Endothelial cell of umbilical vein (primary cell): ENCODE results near the gene TAS2R1. TPM values are rescaled to one million over a fixed set of nuclear protein-coding genes. Genes with fewer than 3 reads are reported as not detected.

Experiments used
- BruUV-seq: library from RNA; stranded (reverse); fragments of 400-500 nt; replicated peaks from 2 replicates; lab custom pipeline; 2021; lab: Mats Ljungman, UMichigan
- CTCF ChIA-PET: fragments of 300-600, 350-600 bp; sonication (Branson Sonifier 250); formaldehyde crosslinking; loops from one replicate; lab custom pipeline; 2021; ENCODE audit warnings: antibody characterized with exemption, inconsistent platforms; lab: Charles Lee
- POLR2A ChIA-PET: fragments of 300-600, 350-600 bp; sonication (Branson Sonifier 250); formaldehyde crosslinking; loops from one replicate; lab custom pipeline; 2021; ENCODE audit warnings: antibody characterized with exemption, inconsistent platforms; lab: Charles Lee
- DNase-seq: peaks from one replicate; pipeline ENCODE4 v3.0.0-alpha.2; 2011; ENCODE audit warnings: low read depth, low spot score
- FAIRE-seq: peaks from 2 replicates; lab custom pipeline; 2011; peaks lifted over from hg19 to GRCh38; lab: Jason Lieb, UNC
- H2AFZ ChIP-seq: 2 replicates; pipeline ENCODE4 v1.6.0; 2012; ENCODE audit warnings: low read depth, low read length, control low read depth, inconsistent platforms
- H3K27ac ChIP-seq: 2 replicates; pipeline ENCODE4 v1.5.1; 2011; ENCODE audit warnings: low read depth, mild to moderate bottlenecking, control low read depth, low read length, moderate library complexity; ENCODE audit not compliant: insufficient read depth
- H3K27me3 ChIP-seq, 2 experiments: 2 replicates each; pipeline versions ENCODE4 v1.6.0 to v1.6.1; 2011; ENCODE audit warnings: low read length in 2 of 2, mixed read lengths in 1 of 2; ENCODE audit not compliant: control insufficient read depth in 2 of 2, insufficient read depth in 2 of 2
- H3K36me3 ChIP-seq, 2 experiments: 2 replicates in 1 of 2; 3 replicates in 1 of 2; pipeline ENCODE4 v1.5.1; 2011; ENCODE audit warnings: low read length in 2 of 2, mild to moderate bottlenecking in 1 of 2, moderate library complexity in 1 of 2; ENCODE audit not compliant: control insufficient read depth in 2 of 2, insufficient read depth in 2 of 2; ENCODE audit errors: extremely low read depth in 1 of 2
- H3K4me1 ChIP-seq: 3 replicates; pipeline ENCODE4 v1.5.1; 2011; ENCODE audit warnings: mild to moderate bottlenecking, low read length; ENCODE audit not compliant: control insufficient read depth, insufficient read depth; ENCODE audit errors: extremely low read depth
- H3K4me2 ChIP-seq: 2 replicates; pipeline ENCODE4 v1.6.1; 2011; ENCODE audit warnings: low read length, control low read depth, mixed read lengths; ENCODE audit not compliant: insufficient read depth
- H3K4me3 ChIP-seq, 3 experiments: fragments of 200-600 bp in 1 of 3; sonication (generic), shearing (Covaris generic) in 1 of 3; replicated peaks in 1 of 3; 2 replicates each; pipeline ENCODE4 v1.5.1; 2011 to 2016; ENCODE audit warnings: control low read depth in 3 of 3, low read length in 3 of 3, mild to moderate bottlenecking in 2 of 3, inconsistent platforms in 1 of 3, low read depth in 1 of 3, moderate library complexity in 1 of 3; ENCODE audit not compliant: insufficient read depth in 1 of 3
- H3K79me2 ChIP-seq: 2 replicates; pipeline ENCODE4 v1.6.0; 2012; ENCODE audit warnings: low read length, inconsistent platforms; ENCODE audit not compliant: control insufficient read depth, insufficient read depth
- H3K9ac ChIP-seq: replicated peaks from 2 replicates; pipeline ENCODE3; 2011; ENCODE audit warnings: low read length, control low read depth; ENCODE audit not compliant: insufficient read depth; ENCODE audit errors: extremely low read depth
- H3K9me1 ChIP-seq: replicated peaks from 3 replicates; pipeline ENCODE4 v1.6.0; 2011; ENCODE audit warnings: mild to moderate bottlenecking, low read length; ENCODE audit not compliant: control insufficient read depth, insufficient read depth; ENCODE audit errors: extremely low read depth
- H3K9me3 ChIP-seq: replicated peaks from 2 replicates; pipeline ENCODE4 v1.5.1; 2012; ENCODE audit warnings: low read length, inconsistent platforms; ENCODE audit not compliant: control insufficient read depth, insufficient read depth
- H4K20me1 ChIP-seq: replicated peaks from 2 replicates; pipeline ENCODE3; 2011; ENCODE audit warnings: mild to moderate bottlenecking, low read length; ENCODE audit not compliant: control insufficient read depth, insufficient read depth; ENCODE audit errors: extremely low read depth
- CTCF ChIP-seq, 2 donors: IDR thresholded peaks; 1 replicate in 1 of 2; 2 replicates in 1 of 2; pipeline ENCODE4 v1.5.1; 2011; ENCODE audit warnings: low read length in 2 of 2, mild to moderate bottlenecking in 2 of 2, moderate library complexity in 2 of 2, control low read depth in 1 of 2, inconsistent platforms in 1 of 2, low read depth in 1 of 2; ENCODE audit not compliant: insufficient read depth in 1 of 2; ENCODE audit errors: extremely low read depth in 1 of 2
- EZH2 ChIP-seq: IDR thresholded peaks from 2 replicates; pipeline ENCODE4 v1.6.1; 2012; ENCODE audit warnings: borderline replicate concordance, low read depth, mild to moderate bottlenecking, moderate library complexity, low read length, inconsistent platforms; ENCODE audit not compliant: severe bottlenecking
- FOS ChIP-seq: IDR thresholded peaks from 2 replicates; pipeline ENCODE4 v1.6.1; 2011; ENCODE audit warnings: mild to moderate bottlenecking, low read length, moderate library complexity, borderline replicate concordance; ENCODE audit not compliant: insufficient read depth
- GATA2 ChIP-seq: IDR thresholded peaks from 2 replicates; pipeline ENCODE4 v1.7.0; 2011; ENCODE audit warnings: low read depth, mild to moderate bottlenecking, moderate library complexity, mixed read lengths, low read length; ENCODE audit not compliant: insufficient read length, insufficient read depth
- JUN ChIP-seq: IDR thresholded peaks from 2 replicates; pipeline ENCODE4 v1.6.1; 2011; ENCODE audit warnings: borderline replicate concordance, low read depth; ENCODE audit not compliant: insufficient read length, insufficient read depth
- MAX ChIP-seq: IDR thresholded peaks from 2 replicates; pipeline ENCODE4 v1.6.1; 2011; ENCODE audit not compliant: insufficient read depth, insufficient read length
- MYC ChIP-seq: IDR thresholded peaks from one replicate; pipeline ENCODE4 v1.6.1; 2011; ENCODE audit warnings: mild to moderate bottlenecking, low read depth, low read length
- POLR2A ChIP-seq: IDR thresholded peaks from 2 replicates; pipeline ENCODE4 v1.6.1; 2012; ENCODE audit warnings: low read depth, mild to moderate bottlenecking, control low read depth, low read length
- POLR2AphosphoS5 ChIP-seq: IDR thresholded peaks from 2 replicates; pipeline ENCODE4 v1.6.1; 2012; ENCODE audit warnings: low read depth, mild to moderate bottlenecking, control low read depth, low read length, moderate library complexity; ENCODE audit not compliant: insufficient read depth
- dilution Hi-C: fragments of 300-500 bp; cut with MboI; formaldehyde crosslinking; loops from one replicate; pipeline ENCODE4 v1.15.0; 2019; ENCODE audit warnings: low sequenced_read_pairs; ENCODE audit not compliant: extremely low pct_ligation_motif_present
- intact Hi-C: fragments of 100-400 bp; cut with micrococcal nuclease; formaldehyde crosslinking; loops from one replicate; pipeline ENCODE4 v1.10.0; 2022
- polyA plus RNA-seq, 4 experiments: library from polyadenylated mRNA; depleted of rRNA in 3 of 4; stranded (reverse) in 3 of 4; unstranded in 1 of 4; fragments of >200 nt; gene quantifications; 2 replicates each; pipeline versions ENCODE4 v1.2.1 to v1.2.3, GENCODE V29; 2011 to 2012; ENCODE audit warnings: missing spikeins in 1 of 4
- total RNA-seq: library from RNA; stranded (reverse); gene quantifications from 2 replicates; pipeline ENCODE4 v1.2.3, GENCODE V29; 2021

Gene TAS2R1
- total and polyA plus RNA-seq, 2 donors (not counting 3 experiments of a cell fraction or from before 2014, with no cell fraction given) = not detected

GRCh38 chr5:9663891-9664290 lies 33.7 kb upstream of the TAS2R1 start:
- Histone ChIP-seq H4K20me1 (no peaks in the 10 kb centered on the region), H3K4me2 (no peak overlapping the region), H3K9me3 (peaks cover 2% of the 10 kb centered on the region), H3K27ac (no peak overlapping the region), H3K4me3 (no peak overlapping the region), H3K36me3 (no peaks in the 10 kb centered on the region), H3K9ac (no peak overlapping the region), H3K4me1 (no peaks in the 10 kb centered on the region), H3K9me1 (no peaks in the 10 kb centered on the region), H3K79me2 (no peaks in the 10 kb centered on the region), H3K27me3 (no peaks in the 10 kb centered on the region), H2AFZ (no peak overlapping the region)
- CTCF ChIA-PET = no interaction called here
- TF ChIP-seq CTCF (IDR thresholded peaks at IDR 0.05; ENCODE audit: extremely low read depth in 1 of 2, insufficient read depth in 1 of 2, low read depth in 1 of 2, low read length in 2 of 2) (no peak), GATA2 (no peak), MYC (no peak), MAX (no peak), POLR2AphosphoS5 (no peak), JUN (no peak), EZH2 (no peak), FOS (no peak), POLR2A (no peak)
- POLR2A ChIA-PET = no interaction called here
- intact Hi-C loops = no loop called here
- BruUV-seq = no TSS peak
- DNase-seq (no peak), FAIRE-seq (no peak)
- dilution Hi-C loops = no loop called here
